GOT3 (cell line): ENCODE data around the gene SH3TC2.
"Not testable (repeated sequence)": the region's sequence is repeated elsewhere in the genome, so short reads cannot be mapped to it uniquely, and the experiment has no call there.

ENCODE experiments used
- DNase-seq: peaks from one replicate; lab custom pipeline; 2025; ENCODE audit warnings: mixed read lengths; lab: John Stamatoyannopoulos, UW

The SH3TC2 gene

GRCh38 chr5:149063017-149063687 is at the start of gene SH3TC2:
Gene SH3TC2 (minus strand): TSS chr5:149063062. CDS start chr5:149063022, 40 bp downstream.
- DNase-seq: no peak

- DNase-seq: no peak
These were observed 47.5 kb upstream of the SH3TC2 start for GRCh38 chr5:149110406-149110805.

GRCh38 chr5:149108651-149109280 is 45.9 kb upstream of the SH3TC2 start:
- no peak for DNase-seq

GRCh38 chr5:149100331-149100730 is 37.5 kb upstream of the SH3TC2 start:
- no peak for DNase-seq

GRCh38 chr5:149099920-149100319 is 37.1 kb upstream of the SH3TC2 start:
- no peak for DNase-seq

- no peak for DNase-seq
These were observed 32.1 kb upstream of the SH3TC2 start for GRCh38 chr5:149094996-149095395.

GRCh38 chr5:149093625-149094024 is 30.8 kb upstream of the SH3TC2 start:
- DNase-seq: no peak

- no peak for DNase-seq
These were observed 26.9 kb upstream of the SH3TC2 start for GRCh38 chr5:149089796-149090195.

- DNase-seq: no peak
These were observed 25.8 kb upstream of the SH3TC2 start for GRCh38 chr5:149088686-149089085.

GRCh38 chr5:149083846-149084245 is 21.0 kb upstream of the SH3TC2 start:
- DNase-seq: no peak

- no peak for DNase-seq
These were observed 19.4 kb upstream of the SH3TC2 start for GRCh38 chr5:149082271-149082670.

GRCh38 chr5:149080294-149080693 is 17.4 kb upstream of the SH3TC2 start:
- no peak for DNase-seq

- no peak for DNase-seq
These were observed 17.0 kb upstream of the SH3TC2 start for GRCh38 chr5:149079883-149080282.

GRCh38 chr5:149074071-149074470 is 11.2 kb upstream of the SH3TC2 start:
- DNase-seq: not testable (repeated sequence)

GRCh38 chr5:149073213-149073612 is 10.4 kb upstream of the SH3TC2 start:
- no peak for DNase-seq

GRCh38 chr5:149072791-149073190 is 9.9 kb upstream of the SH3TC2 start:
- DNase-seq: no peak

GRCh38 chr5:149072376-149072775 is 9.5 kb upstream of the SH3TC2 start:
- DNase-seq: no peak

GRCh38 chr5:149071756-149072155 is 8.9 kb upstream of the SH3TC2 start:
- no peak for DNase-seq

- DNase-seq: no peak
These were observed 8.4 kb upstream of the SH3TC2 start for GRCh38 chr5:149071216-149071615.

- DNase-seq: no peak
These were observed 6.8 kb upstream of the SH3TC2 start for GRCh38 chr5:149069711-149070110.

- no peak for DNase-seq
These were observed 1.1 kb upstream of the SH3TC2 start for GRCh38 chr5:149063896-149064478.

- DNase-seq: peak; percentile 24
These were observed 368 bp downstream of the SH3TC2 start for GRCh38 chr5:149062371-149063016.

- DNase-seq: no peak
These were observed 1.5 kb downstream of the SH3TC2 start for GRCh38 chr5:149061341-149061740.
